SU-DHL-6 (cell line): ENCODE measurements around the gene SENP2.

Experiments used
- H2AFZ ChIP-seq: fragments of 200-600 bp; sonication (generic); 2 replicates; pipeline ENCODE4 v1.6.1; 2014; ENCODE audit warnings: low read depth, mild to moderate bottlenecking, moderate library complexity, mixed read lengths, antibody characterized with exemption, low read length; ENCODE audit not compliant: severe bottlenecking
- H3F3A ChIP-seq: fragments of 200-600 bp; shearing (Covaris generic); 2 replicates; pipeline ENCODE4 v1.6.0; 2016; ENCODE audit warnings: antibody characterized with exemption, mild to moderate bottlenecking; ENCODE audit not compliant: insufficient read depth
- H3K27ac ChIP-seq: fragments of 200-600 bp; sonication (generic); 2 replicates; pipeline ENCODE4 v1.5.1; 2016; ENCODE audit warnings: low read depth, mild to moderate bottlenecking, low read length, moderate library complexity, mixed read lengths
- H3K27me3 ChIP-seq: fragments of 200-600 bp; sonication (generic), shearing (Covaris generic); 2 replicates; pipeline ENCODE4 v1.6.0; 2014; ENCODE audit warnings: mild to moderate bottlenecking, low read length
- H3K36me3 ChIP-seq: fragments of 200-600 bp; sonication (generic); 2 replicates; pipeline ENCODE4 v1.6.1; 2014; ENCODE audit warnings: mild to moderate bottlenecking, low read length, mixed read lengths
- H3K4me2 ChIP-seq: fragments of 300-600, 200-600 bp; shearing (Covaris generic), sonication (generic); 2 replicates; pipeline ENCODE4 v1.6.0; 2014; ENCODE audit warnings: low read length, low read depth, mild to moderate bottlenecking; ENCODE audit not compliant: poor library complexity, severe bottlenecking
- H3K4me3 ChIP-seq: fragments of 200-600 bp; sonication (generic); 2 replicates; pipeline ENCODE4 v1.5.1; 2014; ENCODE audit warnings: antibody characterized with exemption, low read length, mild to moderate bottlenecking, mixed read lengths; ENCODE audit not compliant: insufficient read depth, poor library complexity, severe bottlenecking
- H3K79me2 ChIP-seq: fragments of 200-600 bp; sonication (generic); 2 replicates; pipeline ENCODE4 v1.6.1; 2014; ENCODE audit warnings: mild to moderate bottlenecking, low read length, moderate library complexity; ENCODE audit not compliant: insufficient read depth
- H3K9ac ChIP-seq: fragments of 200-600 bp; sonication (generic); 2 replicates; pipeline ENCODE4 v1.7.0; 2014; ENCODE audit warnings: mild to moderate bottlenecking, low read length
- H3K9me2 ChIP-seq: fragments of 200-600 bp; sonication (generic); replicated peaks from 2 replicates; pipeline ENCODE4 v1.6.1; 2014; ENCODE audit warnings: low read length; ENCODE audit not compliant: insufficient read depth
- H3K9me3 ChIP-seq: fragments of 200-600 bp; sonication (generic); 2 replicates; pipeline ENCODE4 v1.6.1; 2014; ENCODE audit warnings: low read length, mixed read lengths; ENCODE audit not compliant: insufficient read depth
- H4K20me1 ChIP-seq: fragments of 200-600 bp; sonication (generic); 2 replicates; pipeline ENCODE4 v1.6.1; 2014; ENCODE audit warnings: low read depth, mild to moderate bottlenecking, antibody characterized with exemption, low read length, moderate library complexity, mixed read lengths
- EZH2phosphoT487 ChIP-seq: fragments of 200-600 bp; sonication (generic), shearing (Covaris generic); conservative IDR thresholded peaks from 2 replicates; pipeline ENCODE4 v1.6.1; 2018; ENCODE audit warnings: mild to moderate bottlenecking, antibody characterized with exemption, low read length, moderate library complexity, mixed read lengths
- TF ChIP-seq, protein P1 (sequence below): fragments of 200-600 bp; sonication (generic); IDR thresholded peaks from one replicate; pipeline ENCODE4 v1.5.1; 2017; ENCODE audit warnings: antibody characterized with exemption, mild to moderate bottlenecking, low read length, moderate library complexity; ENCODE audit not compliant: insufficient read depth, poor library complexity, severe bottlenecking

The SENP2 gene

DNA sequence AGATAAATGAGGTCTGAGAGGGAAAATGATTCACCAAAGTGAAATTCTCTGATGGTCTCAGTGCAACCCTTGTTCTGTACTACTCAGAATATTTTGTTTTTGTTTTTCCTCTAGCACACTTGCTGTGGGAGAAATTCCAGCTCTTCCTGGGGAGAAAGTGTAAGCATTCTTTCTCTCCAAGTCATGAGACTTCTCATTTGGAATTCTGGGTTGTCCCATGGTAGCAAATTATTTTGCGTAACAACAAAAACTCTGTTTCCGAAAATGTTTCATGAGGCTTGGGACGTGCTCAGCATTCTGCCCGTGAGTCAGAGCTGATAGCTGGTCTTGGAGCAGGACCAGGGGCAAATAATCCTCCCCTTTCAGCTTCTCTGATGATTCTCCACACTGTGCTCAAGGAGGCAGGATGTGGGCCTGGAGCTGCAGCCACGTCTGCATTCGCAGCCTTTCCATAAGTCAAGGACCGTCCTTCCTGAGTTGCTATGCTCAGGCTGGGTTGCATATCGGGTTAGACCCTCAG is 70.3 kb downstream of the SENP2 start:
- H3F3A ChIP-seq = no peaks in the 10 kb centered on the region
- no peak overlapping the region for H3K4me2 ChIP-seq
- H3K27ac ChIP-seq = no peak overlapping the region
- H3K79me2 ChIP-seq = no peaks in the 10 kb centered on the region
- H3K27me3 ChIP-seq = no peaks in the 10 kb centered on the region
- TF ChIP-seq, protein P1, sequence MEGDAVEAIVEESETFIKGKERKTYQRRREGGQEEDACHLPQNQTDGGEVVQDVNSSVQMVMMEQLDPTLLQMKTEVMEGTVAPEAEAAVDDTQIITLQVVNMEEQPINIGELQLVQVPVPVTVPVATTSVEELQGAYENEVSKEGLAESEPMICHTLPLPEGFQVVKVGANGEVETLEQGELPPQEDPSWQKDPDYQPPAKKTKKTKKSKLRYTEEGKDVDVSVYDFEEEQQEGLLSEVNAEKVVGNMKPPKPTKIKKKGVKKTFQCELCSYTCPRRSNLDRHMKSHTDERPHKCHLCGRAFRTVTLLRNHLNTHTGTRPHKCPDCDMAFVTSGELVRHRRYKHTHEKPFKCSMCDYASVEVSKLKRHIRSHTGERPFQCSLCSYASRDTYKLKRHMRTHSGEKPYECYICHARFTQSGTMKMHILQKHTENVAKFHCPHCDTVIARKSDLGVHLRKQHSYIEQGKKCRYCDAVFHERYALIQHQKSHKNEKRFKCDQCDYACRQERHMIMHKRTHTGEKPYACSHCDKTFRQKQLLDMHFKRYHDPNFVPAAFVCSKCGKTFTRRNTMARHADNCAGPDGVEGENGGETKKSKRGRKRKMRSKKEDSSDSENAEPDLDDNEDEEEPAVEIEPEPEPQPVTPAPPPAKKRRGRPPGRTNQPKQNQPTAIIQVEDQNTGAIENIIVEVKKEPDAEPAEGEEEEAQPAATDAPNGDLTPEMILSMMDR = no peak
- no peak for TF ChIP-seq EZH2phosphoT487
- H2AFZ ChIP-seq = no peak overlapping the region
- H3K9me2 ChIP-seq = no peaks in the 10 kb centered on the region
- H3K36me3 ChIP-seq = no peaks in the 10 kb centered on the region
- no peaks in the 10 kb centered on the region for H3K9me3 ChIP-seq
- H3K4me3 ChIP-seq = no peak overlapping the region
- H3K9ac ChIP-seq = no peak overlapping the region
- no peaks in the 10 kb centered on the region for H4K20me1 ChIP-seq

DNA sequence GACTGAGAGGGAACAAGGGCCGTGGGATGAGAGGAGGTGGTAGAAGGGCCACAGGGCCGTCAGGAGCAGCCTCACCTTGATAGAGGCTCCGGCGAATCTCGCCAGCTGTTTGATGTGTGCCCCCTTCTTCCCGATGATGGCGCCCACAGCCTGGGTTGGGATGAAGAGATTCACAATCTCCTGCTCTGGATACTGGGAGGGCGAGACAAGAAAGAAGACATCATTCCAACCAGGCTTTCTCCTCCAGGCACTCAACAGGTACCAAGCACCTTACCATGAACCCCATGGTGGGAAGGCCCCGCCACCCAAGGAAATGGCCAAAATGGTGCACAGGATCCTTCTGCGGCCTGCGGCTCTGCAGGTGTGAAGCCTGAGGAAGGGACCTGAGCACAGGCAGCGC is 71.1 kb downstream of the SENP2 start:
- no peaks in the 10 kb centered on the region for H3K9me2 ChIP-seq
- no peak overlapping the region for H2AFZ ChIP-seq
- no peak overlapping the region for H3K4me2 ChIP-seq
- H4K20me1 ChIP-seq = no peaks in the 10 kb centered on the region
- no peaks in the 10 kb centered on the region for H3K27me3 ChIP-seq
- H3K79me2 ChIP-seq = no peaks in the 10 kb centered on the region
- no peak overlapping the region for H3K4me3 ChIP-seq
- H3K9ac ChIP-seq = no peak overlapping the region
- no peaks in the 10 kb centered on the region for H3F3A ChIP-seq
- no peaks in the 10 kb centered on the region for H3K9me3 ChIP-seq
- no peaks in the 10 kb centered on the region for H3K36me3 ChIP-seq
- H3K27ac ChIP-seq = no peak overlapping the region
- TF ChIP-seq EZH2phosphoT487 = no peak
- TF ChIP-seq, protein P1 = no peak

DNA sequence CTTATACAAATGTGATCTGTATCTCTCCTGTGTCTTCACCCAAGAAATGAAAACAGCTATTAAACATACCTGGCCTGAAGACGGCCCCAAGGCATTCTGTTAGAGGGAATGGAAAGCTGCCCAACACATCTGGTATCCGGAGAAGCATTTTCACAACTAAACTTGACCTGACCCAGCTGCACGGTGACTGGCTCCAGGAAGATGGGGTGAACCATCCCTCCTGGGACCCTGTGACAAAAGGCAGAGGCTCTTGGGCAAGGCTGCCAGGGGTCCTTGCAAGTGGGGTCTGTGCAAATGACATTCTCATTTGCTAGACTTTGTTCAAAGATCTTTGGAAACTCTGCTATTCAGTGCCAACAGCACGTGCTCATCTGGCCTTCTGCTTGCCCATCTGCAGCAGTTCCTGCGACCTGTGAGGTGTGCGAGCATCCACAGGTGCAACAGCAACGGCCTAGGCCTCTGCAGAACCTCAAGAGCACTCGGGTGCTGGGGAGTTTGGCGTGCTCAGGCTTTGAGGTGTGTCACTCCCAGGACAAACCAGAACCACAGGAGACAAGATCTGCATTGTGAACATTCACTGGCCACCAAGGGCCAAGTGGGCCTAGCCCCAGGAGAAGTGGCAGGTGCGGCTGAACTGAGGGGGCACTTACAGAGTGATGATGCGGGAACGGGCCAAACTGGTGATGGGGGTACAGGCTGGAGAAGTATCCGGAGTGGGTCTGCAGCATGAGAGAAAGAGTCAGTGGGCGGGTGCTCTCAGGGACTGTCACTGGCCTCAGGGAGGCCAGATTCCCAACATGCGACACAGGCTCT is 71.8 kb downstream of the SENP2 start:
- H3K9me2 ChIP-seq = no peaks in the 10 kb centered on the region
- H3K4me3 ChIP-seq = no peak overlapping the region
- H3K4me2 ChIP-seq = no peak overlapping the region
- no peak overlapping the region for H2AFZ ChIP-seq
- H3K9me3 ChIP-seq = no peaks in the 10 kb centered on the region
- no peak overlapping the region for H3K27ac ChIP-seq
- H3K9ac ChIP-seq = no peak overlapping the region
- H3F3A ChIP-seq = no peaks in the 10 kb centered on the region
- no peaks in the 10 kb centered on the region for H3K27me3 ChIP-seq
- no peaks in the 10 kb centered on the region for H4K20me1 ChIP-seq
- TF ChIP-seq, protein P1 = no peak
- TF ChIP-seq EZH2phosphoT487 = no peak
- H3K36me3 ChIP-seq = no peaks in the 10 kb centered on the region
- H3K79me2 ChIP-seq = no peaks in the 10 kb centered on the region
